Kidney epithelial cell (primary cell): ENCODE data around the gene ENTPD7. TPM values are rescaled to one million over a fixed set of nuclear protein-coding genes. Genes with fewer than 3 reads are reported as not detected.

Experiments
- DNase-seq: peaks from one replicate; pipeline ENCODE4 v3.0.0-alpha.2; 2010; ENCODE audit warnings: low read depth
- H3K27me3 ChIP-seq: 2 replicates; pipeline ENCODE4 v1.6.0; 2011; ENCODE audit warnings: low read length; ENCODE audit not compliant: control insufficient read depth, insufficient read depth
- H3K36me3 ChIP-seq: 2 replicates; pipeline ENCODE4 v1.5.1; 2011; ENCODE audit warnings: low read length; ENCODE audit not compliant: control insufficient read depth, insufficient read depth
- H3K4me3 ChIP-seq: 2 replicates; pipeline ENCODE4 v1.5.1; 2011; ENCODE audit warnings: low read depth, mild to moderate bottlenecking, control low read depth, low read length
- total RNA-seq: library from RNA; depleted of rRNA; stranded (reverse); fragments of >200 nt; gene quantifications from 2 replicates; pipeline ENCODE4 v1.2.3, GENCODE V29; 2015
- TF ChIP-seq, protein P1 (sequence below): IDR thresholded peaks from 2 replicates; pipeline ENCODE4 v1.5.1; 2011; ENCODE audit warnings: mild to moderate bottlenecking, moderate library complexity, low read length, control low read depth, inconsistent platforms; ENCODE audit not compliant: insufficient read depth, poor library complexity, severe bottlenecking

The ENTPD7 gene
- total RNA-seq, 1 donor from 2014 or later, result 29.1 TPM

DNA sequence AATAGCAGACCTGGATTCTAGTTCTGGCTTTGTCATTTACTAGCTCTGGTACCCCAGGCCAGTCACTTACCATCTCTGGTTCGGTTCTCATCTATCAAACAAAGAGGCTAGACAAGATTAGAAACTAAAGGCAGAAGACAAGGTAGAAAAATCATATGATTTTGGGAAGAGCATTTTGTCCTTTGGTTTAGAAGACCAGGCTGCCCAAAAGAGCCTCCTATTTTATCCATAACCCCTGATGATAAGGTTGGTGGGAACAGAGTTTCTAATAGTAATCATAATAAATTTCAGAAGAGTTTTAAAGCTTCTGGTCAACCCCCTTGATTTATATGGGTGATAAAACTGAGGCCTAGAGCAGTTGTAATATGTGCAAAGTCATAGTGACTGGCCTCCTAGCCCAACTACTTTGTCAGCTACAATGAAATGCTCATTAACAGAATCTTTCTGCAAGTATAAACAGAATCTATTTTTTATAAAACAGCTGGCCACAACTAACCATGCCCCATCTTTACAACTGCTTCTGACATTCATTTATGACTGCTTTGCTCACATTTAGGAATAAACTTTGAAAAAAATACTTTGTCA is 49.2 kb downstream of the ENTPD7 start:
- no peaks in the 10 kb centered on the region for H3K27me3 ChIP-seq
- H3K36me3 ChIP-seq, result no peaks in the 10 kb centered on the region
- DNase-seq, result no peak
- H3K4me3 ChIP-seq, result no peak overlapping the region
- TF ChIP-seq, protein P1, sequence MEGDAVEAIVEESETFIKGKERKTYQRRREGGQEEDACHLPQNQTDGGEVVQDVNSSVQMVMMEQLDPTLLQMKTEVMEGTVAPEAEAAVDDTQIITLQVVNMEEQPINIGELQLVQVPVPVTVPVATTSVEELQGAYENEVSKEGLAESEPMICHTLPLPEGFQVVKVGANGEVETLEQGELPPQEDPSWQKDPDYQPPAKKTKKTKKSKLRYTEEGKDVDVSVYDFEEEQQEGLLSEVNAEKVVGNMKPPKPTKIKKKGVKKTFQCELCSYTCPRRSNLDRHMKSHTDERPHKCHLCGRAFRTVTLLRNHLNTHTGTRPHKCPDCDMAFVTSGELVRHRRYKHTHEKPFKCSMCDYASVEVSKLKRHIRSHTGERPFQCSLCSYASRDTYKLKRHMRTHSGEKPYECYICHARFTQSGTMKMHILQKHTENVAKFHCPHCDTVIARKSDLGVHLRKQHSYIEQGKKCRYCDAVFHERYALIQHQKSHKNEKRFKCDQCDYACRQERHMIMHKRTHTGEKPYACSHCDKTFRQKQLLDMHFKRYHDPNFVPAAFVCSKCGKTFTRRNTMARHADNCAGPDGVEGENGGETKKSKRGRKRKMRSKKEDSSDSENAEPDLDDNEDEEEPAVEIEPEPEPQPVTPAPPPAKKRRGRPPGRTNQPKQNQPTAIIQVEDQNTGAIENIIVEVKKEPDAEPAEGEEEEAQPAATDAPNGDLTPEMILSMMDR, result no peak

DNA sequence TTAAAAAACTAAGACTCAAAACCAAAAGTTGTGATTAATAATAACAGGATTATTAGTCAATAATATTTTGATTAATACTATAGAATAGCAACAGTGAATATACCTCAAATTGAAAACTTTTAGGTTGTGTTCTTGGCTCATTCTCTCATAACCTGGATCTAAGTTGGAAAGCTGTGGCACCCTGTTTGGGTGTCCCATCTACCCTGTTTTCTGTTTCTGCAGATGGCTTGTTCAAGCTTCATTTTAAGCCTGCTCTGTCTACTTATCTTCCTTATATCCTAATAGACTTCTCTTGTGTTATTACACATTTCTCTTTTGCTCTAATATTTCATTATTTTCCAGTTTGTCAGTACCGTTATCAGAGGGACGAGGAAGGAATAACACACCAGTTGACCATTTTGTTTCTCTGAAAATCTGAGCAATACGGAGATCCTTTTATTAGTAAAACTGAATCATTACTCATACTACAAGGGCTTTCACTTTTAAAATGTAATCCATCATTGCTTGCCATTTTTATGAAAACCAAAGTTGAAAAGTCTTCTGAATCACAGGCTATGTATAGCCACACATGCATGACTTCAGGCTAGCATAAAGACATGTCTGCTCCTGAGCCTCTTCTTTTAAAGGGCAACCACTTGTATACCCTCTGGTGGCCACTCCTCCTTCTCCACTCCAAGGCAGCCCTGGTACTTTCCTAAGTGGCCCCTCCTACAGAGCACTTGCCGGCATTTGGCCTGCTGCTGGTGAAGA is 50.3 kb downstream of the ENTPD7 start:
- no peaks in the 10 kb centered on the region for H3K36me3 ChIP-seq
- TF ChIP-seq, protein P1, result no peak
- H3K27me3 ChIP-seq, result no peaks in the 10 kb centered on the region
- DNase-seq, result no peak
- H3K4me3 ChIP-seq, result no peak overlapping the region

DNA sequence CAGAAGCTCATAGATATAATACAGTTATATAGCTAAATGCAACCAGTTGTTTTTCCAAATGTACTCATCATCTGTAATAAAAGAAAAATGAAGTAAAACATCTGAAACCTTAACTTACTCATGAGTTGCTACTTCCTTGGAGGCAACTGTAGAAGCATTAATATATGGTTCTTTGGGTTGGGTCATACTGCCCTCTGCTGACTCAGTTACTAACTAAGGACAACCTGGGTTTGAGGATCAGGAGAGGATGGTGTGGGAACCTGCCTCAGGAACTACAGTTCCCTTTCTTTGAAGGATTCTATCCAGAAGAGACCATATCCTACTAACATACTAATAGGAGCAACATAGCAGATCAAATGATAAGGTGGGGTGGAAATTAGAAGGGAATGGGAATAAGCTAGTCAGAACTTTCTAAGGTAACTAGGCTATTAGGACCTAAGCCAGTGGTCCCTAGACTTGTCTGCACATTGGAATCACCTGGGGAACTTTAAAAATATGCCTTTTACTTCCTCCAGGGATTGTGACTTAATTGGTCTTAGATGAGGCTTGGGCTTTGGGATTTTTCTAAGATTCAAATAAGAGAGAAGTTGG is 51.9 kb downstream of the ENTPD7 start:
- TF ChIP-seq, protein P1, result peak; percentile 67
- H3K4me3 ChIP-seq, result no peak overlapping the region
- no peak for DNase-seq
- H3K36me3 ChIP-seq, result no peaks in the 10 kb centered on the region
- H3K27me3 ChIP-seq, result no peaks in the 10 kb centered on the region

DNA sequence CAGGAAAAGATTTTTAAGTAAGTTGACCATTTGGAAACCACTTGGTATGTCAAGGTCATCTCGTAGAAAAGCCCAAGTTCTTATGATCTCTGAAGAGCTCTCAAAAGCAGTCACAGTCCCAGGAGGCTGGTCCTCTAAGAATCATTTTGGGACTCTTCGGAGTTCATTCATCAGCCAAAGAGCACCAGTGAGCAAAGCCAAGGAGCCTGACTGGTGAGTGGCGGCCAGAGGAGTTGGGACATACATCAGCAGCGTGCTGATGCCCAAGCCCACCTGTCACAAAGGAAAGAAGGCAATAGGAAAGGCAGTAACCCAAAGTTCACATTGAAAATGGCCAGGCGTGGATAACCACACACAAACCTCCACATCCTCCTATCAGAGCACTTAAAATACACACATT is 55.1 kb downstream of the ENTPD7 start:
- TF ChIP-seq, protein P1, result no peak
- no peaks in the 10 kb centered on the region for H3K27me3 ChIP-seq
- no peaks in the 10 kb centered on the region for H3K36me3 ChIP-seq
- H3K4me3 ChIP-seq, result no peak overlapping the region
- DNase-seq, result no peak

DNA sequence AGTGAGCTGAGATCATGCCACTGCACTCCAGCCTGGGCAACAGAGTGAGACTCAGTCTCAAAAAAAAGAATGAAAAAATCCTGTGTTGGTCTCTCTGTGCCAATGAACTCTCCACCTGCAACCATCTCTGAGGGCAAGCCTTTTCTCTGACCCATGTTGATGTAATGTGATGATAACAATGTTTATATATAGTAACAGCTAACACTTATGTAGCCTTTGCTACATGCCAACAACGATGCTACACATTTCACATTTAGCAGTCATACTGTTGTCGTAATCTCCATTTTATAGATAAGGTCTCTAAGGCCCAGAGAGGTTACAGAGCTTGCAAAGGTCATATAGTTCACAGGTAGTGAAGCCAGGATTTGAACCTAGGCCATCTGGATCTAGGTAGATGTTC is 61.1 kb downstream of the ENTPD7 start:
- DNase-seq, result no peak
- no peaks in the 10 kb centered on the region for H3K36me3 ChIP-seq
- H3K27me3 ChIP-seq, result no peaks in the 10 kb centered on the region
- no peak overlapping the region for H3K4me3 ChIP-seq
- TF ChIP-seq, protein P1, result no peak
